BE2C (cell line): ENCODE measurements around the gene PLS3.

Experiments
- DNase-seq: peaks from one replicate; pipeline ENCODE4 v3.0.0-alpha.2; 2020
- H3K27me3 ChIP-seq: fragments of 250-450 bp; sonication (Bioruptor Pico); 2 replicates; pipeline ENCODE4 v1.5.1; 2020; ENCODE audit warnings: mild to moderate bottlenecking
- H3K36me3 ChIP-seq: fragments of 250-450 bp; sonication (Bioruptor Pico); 2 replicates; pipeline ENCODE4 v1.5.1; 2020; ENCODE audit warnings: mild to moderate bottlenecking
- H3K4me1 ChIP-seq: fragments of 250-450 bp; sonication (Bioruptor Pico); 2 replicates; pipeline ENCODE4 v1.5.1; 2020
- H3K4me3 ChIP-seq: 2 replicates; pipeline ENCODE4 v1.5.1; 2011; ENCODE audit warnings: low read depth, low read length
- H3K9me3 ChIP-seq: fragments of 250-450 bp; sonication (Bioruptor Pico); 2 replicates; pipeline ENCODE4 v1.5.1; 2020
- TF ChIP-seq, protein P1 (sequence below): IDR thresholded peaks from 2 replicates; pipeline ENCODE4 v1.5.1; 2012; ENCODE audit warnings: mild to moderate bottlenecking, low read depth, low read length

The PLS3 gene

GRCh38 chrX:115547448-115547847 lies 13.5 kb upstream of the PLS3 start:
- H3K27me3 ChIP-seq: no peaks in the 10 kb centered on the region
- DNase-seq: no peak

GRCh38 chrX:115549008-115549407 lies 12.0 kb upstream of the PLS3 start:
- no peaks in the 10 kb centered on the region for H3K9me3 ChIP-seq
- no peak for DNase-seq
- H3K4me1 ChIP-seq: no peaks in the 10 kb centered on the region
- H3K36me3 ChIP-seq: no peaks in the 10 kb centered on the region
- no peak overlapping the region for H3K4me3 ChIP-seq
- TF ChIP-seq, protein P1, sequence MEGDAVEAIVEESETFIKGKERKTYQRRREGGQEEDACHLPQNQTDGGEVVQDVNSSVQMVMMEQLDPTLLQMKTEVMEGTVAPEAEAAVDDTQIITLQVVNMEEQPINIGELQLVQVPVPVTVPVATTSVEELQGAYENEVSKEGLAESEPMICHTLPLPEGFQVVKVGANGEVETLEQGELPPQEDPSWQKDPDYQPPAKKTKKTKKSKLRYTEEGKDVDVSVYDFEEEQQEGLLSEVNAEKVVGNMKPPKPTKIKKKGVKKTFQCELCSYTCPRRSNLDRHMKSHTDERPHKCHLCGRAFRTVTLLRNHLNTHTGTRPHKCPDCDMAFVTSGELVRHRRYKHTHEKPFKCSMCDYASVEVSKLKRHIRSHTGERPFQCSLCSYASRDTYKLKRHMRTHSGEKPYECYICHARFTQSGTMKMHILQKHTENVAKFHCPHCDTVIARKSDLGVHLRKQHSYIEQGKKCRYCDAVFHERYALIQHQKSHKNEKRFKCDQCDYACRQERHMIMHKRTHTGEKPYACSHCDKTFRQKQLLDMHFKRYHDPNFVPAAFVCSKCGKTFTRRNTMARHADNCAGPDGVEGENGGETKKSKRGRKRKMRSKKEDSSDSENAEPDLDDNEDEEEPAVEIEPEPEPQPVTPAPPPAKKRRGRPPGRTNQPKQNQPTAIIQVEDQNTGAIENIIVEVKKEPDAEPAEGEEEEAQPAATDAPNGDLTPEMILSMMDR: no peak
- H3K27me3 ChIP-seq: no peaks in the 10 kb centered on the region

More at GRCh38 chrX:115547448-115547847, 13.5 kb upstream of the PLS3 start:
- Histone ChIP-seq H3K36me3 (no peaks in the 10 kb centered on the region), H3K4me1 (no peaks in the 10 kb centered on the region), H3K4me3 (no peak overlapping the region), H3K9me3 (no peaks in the 10 kb centered on the region)
- TF ChIP-seq, protein P1: peak; percentile 45

DNA sequence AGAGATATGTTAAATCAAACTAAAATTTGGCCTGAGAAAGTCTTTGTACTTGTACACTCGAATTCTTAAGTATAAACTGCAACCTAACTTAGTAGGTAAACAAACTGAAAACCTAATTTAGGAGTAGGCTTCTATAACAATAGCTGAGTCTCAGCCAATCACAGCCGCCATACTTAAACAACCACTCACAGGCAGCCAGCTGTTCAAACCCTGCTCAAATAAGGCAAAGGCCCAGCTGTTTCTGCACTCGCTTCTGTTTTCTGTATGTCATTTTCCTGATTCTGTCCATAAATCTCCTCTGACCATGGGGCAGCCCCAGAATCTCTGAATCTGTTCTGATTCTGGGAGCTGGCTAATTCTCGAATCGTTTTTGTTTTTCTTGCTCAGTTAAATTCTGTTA lies 7.8 kb upstream of the PLS3 start:
- Histone ChIP-seq H3K27me3 (no peaks in the 10 kb centered on the region), H3K36me3 (no peaks in the 10 kb centered on the region), H3K9me3 (no peaks in the 10 kb centered on the region), H3K4me3 (no peak overlapping the region), H3K4me1 (no peaks in the 10 kb centered on the region)
- TF ChIP-seq, protein P1: no peak
- DNase-seq: no peak

- DNase-seq: no peak
- H3K36me3 ChIP-seq: no peaks in the 10 kb centered on the region
- H3K4me1 ChIP-seq: peaks cover 4% of the 10 kb centered on the region
- no peaks in the 10 kb centered on the region for H3K27me3 ChIP-seq
- H3K4me3 ChIP-seq: no peak overlapping the region
- TF ChIP-seq, protein P1: no peak
- H3K9me3 ChIP-seq: no peaks in the 10 kb centered on the region
Measured at GRCh38 chrX:115559672-115560071, 1.3 kb upstream of the PLS3 start.

DNA sequence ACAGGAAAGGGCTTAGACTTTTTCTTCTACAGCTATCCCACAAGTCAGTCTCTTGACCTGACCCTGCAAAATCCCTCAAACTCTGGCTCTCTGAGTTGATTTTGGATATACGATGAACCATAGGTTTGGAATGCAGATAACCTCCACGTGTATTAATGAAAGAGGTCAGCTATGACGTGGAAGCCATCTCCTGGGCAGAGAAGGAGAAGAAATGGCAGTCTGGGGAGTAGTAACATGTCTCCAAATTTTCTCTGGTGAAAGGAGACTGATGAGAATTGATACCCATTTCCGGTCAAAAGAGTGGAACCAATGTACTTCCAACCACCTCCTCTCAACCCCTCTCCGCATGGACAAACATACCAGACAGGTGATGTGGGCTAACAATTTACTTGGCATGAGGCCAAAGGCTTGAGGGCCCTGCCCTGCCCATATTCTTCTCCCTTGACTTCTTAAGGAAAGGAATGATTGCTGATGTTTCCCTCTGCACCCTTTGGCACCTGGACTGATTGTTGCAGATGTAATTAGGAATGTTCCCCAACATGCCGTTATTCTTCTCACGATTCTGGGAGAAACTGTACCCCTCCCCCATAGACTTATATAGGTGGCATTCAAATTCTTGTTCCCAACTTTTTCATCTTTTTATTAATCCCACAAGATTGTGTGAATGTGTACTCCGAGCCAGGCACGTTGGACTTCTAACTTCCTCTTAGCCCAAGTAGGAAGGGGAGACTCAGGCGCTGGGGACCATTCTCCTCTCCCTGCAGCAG lies 580 bp upstream of the PLS3 start:
- peaks cover 4% of the 10 kb centered on the region for H3K4me1 ChIP-seq
- peak overlapping the region; percentile 78 for H3K4me3 ChIP-seq
- no peaks in the 10 kb centered on the region for H3K27me3 ChIP-seq

More for the DNA sequence above, 580 bp upstream of the PLS3 start:
- TF ChIP-seq, protein P1: no peak
- DNase-seq: no peak
- no peaks in the 10 kb centered on the region for H3K36me3 ChIP-seq
- no peaks in the 10 kb centered on the region for H3K9me3 ChIP-seq
